ENCODE results near the gene ZNF280A.
"Not testable (repeated sequence)": the region's sequence is repeated elsewhere in the genome, so short reads cannot be mapped to it uniquely, and the experiment has no call there.

ZNF280A gene

DNA sequence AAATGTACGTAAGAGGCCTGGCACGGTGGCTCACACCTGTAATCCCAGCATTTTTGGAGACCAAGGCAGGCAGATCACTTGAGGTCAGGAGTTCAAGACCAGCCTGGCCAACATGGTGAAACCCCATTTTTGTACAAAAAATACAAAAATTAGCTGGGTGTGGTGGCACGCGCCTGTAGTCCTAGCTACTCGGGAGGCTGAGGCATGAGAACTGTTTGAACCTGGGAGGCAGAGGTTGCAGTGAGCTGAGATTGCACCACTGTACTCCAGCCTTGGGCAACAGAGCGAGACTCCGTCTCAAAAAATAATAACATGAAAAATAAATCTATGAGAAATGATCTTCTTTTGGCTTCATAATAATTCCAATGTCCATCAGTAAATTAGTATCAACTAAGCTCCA, 9.2 kb downstream of the ZNF280A start:
- not testable (repeated sequence) for DNase-seq

DNA sequence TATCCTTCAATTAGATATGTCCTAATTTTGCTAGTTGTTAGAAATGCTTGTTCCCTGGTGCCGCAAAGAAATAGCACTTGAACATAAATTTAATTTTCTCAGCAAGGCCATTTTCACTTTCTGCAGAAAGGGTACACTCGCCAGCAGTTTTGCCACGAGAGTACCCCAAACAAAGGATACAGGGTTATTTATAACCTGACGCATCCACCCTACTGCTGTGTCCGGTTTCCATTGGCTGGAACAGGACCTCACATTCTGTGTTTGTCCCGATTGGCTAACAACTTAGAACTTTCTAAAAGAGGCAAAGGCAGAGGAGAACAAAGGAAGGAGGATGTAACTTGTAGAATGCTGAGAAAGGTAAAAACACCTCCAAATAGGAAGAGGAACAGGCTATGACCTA, 10.2 kb downstream of the ZNF280A start:
- DNase-seq: not testable (repeated sequence)

DNA sequence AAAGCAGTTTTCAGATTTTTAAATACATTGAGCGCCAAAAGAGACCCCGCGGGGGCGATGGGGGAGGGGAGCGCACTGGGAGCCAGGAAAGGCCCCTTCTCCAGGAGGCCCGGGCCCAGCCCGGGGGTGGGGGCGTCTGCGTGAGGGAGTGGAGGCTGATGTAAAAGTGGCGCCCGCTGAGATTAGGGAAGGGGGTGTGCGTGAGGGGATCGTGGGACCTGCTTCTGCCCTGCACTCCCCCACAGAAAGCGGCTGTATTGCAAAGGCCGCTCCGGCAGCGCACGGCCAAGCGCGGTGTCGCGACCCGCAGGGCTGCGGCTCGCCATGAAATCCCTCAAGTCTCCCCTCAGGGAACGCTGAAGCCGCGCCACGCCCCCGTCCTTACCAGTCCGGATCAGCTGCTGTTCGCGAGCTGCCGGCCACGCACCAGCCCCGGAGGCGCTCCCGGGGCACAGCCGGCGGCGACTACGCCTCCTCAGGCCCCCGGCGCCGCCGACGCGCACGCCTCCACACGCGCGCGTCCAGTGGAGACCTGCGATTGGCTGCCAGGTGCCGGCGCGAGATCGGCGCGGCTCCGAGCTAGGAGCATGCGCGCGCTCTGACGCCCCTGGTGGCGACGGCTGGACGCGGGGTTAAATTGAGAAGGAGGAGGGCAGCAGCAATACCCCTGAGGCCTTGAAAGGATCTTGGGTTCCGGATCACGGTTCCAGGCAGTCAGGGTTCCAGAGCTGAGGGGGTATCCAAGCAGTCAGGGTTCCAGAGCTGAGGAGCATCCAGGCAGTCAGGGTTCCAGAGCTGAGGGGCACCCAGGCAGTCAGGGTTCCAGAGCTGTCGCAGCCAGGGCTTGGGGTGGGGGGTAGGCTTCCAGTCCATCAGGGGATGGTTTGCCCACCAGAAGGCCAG, 11.5 kb downstream of the ZNF280A start, which contains the start of gene ZNF280B:
Gene ZNF280B, minus strand, starts transcription at position 469 of the 903 bp plus-strand sequence. CDS start 19,344 bp downstream, outside the sequence.
- DNase-seq: peak; percentile 66

GRCh38 chr22:22507743-22508273, 12.3 kb downstream of the ZNF280A start:
- DNase-seq: no peak

- no peak for DNase-seq
Observed at GRCh38 chr22:22506736-22507135, 13.3 kb downstream of the ZNF280A start.

DNA sequence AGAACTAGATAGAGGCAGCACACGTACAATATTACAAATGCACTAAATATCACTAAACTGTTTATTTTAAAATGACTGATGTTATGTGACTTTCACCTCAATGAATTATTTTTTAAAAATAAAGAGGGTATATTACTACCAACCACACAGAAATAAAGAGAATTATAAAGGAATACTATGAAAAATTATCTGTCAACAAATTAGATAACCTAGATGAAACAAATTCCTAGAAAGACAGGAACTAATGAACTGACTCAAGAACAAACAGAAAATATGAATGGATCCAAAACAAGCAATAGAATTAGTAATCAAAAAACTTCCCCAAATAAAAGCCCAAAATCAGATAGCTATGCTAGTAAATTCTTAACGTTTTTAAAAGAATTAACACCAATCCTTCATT, 21.8 kb downstream of the ZNF280A start:
- DNase-seq: no peak

DNA sequence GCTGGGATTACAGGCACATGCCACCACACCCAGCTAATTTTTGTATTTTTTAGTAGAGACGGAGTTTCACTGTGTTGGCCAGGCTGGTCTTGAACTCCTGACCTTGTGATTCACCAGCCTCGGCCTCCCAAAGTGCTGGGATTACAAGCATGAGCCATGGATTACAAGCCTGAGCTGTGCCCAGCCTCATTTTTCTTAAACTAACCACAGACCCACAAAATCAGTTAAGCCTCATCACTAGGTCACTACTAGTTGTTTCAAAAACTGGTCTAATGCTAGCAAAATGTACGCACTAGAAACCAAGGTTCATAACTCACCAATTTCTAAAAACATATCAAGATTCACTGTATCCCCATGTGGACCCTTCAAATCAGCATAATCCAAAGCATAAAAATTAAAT, 28.5 kb downstream of the ZNF280A start:
- not testable (repeated sequence) for DNase-seq

DNA sequence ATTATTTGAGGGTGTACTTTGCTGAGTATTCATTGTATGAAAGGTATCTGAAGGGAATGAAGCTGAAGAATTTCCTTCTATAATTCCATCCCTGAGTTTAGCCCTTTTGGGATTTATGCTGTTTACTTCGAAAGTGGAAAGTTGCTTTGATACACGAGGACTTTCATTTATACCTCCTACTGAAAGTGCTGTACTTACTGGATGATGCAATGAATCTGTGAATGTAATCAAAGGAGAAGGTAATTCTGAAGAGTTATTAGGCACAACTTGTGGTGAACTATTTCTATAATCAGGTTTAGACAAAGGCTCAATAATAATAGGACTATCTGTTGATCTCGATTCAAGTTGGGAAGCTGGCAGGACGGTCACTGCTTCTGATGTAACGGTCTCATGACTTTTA, 31.3 kb downstream of the ZNF280A start:
- no peak for DNase-seq

DNA sequence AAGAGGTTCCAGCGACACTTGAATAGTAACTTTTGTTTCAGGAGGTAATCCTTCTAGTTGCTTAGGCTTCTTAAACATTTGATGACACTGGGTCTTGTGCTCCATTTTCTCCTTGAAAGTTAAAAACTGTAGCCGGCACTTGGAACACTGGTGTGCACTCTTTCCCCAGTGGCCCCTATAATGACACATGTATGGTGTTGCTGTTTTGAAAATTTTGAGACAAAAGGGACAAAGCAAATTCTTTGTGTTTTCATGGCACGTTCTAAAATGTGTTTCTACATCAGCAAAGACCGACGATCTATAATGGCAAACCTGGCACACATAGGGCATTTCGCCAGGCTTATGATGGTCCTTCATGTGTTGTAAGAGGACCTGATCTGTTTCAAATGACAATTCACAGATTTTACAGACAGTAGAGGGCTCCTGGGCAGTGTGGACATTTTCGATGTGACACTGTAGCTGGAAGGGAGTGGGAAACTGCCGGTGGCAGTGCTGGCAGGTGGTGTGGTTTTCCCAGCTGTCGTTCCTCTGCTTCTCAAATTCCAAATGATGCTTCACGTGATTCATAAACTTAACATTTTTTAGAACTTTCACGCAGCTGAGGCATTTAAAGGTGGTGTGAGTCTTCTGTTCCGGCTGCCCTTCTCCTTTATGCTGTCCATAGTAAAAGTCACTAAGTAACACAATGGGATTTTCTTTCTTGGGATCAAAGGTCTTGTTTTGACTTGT, 32.0 kb downstream of the ZNF280A start:
- no peak for DNase-seq

- DNase-seq: no peak
Observed at GRCh38 chr22:22487059-22487458, 33.0 kb downstream of the ZNF280A start.

GRCh38 chr22:22486132-22486899, 33.8 kb downstream of the ZNF280A start:
- DNase-seq: no peak

DNA sequence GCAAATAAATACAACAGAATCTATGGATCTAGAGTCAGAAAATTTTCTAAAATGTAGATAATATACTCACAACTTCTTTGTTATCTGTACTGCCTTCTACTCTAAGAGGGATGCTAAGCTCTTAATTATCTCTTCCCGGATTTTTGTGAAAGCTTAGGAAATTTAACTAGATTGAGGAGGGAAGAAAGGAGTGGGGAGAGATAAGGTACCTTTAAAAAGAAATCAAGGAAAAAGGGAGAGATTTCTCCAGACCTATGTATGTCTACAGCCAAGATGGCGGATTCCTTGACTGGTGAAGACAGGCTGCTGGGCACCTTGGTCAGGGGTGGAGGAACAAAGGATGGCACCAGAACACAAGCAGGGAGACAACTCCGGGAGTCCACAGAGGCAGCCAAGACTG, 34.5 kb downstream of the ZNF280A start:
- no peak for DNase-seq

DNA sequence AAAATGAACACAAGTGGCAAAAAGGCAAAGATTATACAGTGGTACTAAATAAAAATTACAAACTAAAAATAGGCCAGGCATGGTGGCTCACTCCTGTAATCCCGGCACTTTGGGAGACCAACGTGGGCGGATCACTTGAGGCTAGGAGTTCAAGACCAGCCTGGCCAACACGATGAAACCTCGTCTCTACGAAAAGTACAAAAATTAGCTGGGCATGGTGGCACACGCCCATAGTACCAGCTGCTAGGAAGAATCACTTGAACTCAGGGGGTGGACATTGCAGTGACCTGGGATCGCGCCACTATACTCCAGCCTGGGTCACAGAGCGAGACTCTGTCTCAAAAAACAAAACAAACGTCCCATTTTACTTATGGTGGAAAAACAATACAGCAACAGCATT, 36.0 kb downstream of the ZNF280A start:
- DNase-seq: no peak

- DNase-seq: no peak
Observed at GRCh38 chr22:22480940-22481339, 39.1 kb downstream of the ZNF280A start.

DNA sequence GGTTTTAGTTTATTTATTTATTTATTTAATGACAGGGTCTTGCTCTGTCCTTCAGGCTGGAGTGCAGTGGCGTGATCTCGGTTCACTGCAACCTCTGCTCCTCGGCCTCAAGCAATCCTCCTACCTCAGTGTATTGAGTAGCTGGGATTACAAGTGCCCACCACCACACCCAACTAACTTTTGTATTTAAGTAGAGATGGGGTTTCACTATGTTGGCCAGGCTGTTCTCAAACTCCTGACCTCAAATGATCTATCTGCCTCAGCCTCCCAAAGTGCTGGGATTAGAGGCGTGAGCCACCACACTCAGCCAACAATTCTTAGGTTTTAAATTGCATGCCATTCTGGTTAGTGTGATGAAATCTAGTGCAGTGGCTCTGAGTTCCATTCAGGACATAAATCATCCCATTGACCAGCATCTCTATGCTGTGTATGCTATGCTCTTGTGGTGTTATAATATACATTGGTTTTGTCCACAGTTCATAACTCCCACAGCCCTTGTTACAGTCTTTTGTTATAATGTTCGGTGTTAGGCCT, 40.0 kb downstream of the ZNF280A start:
- DNase-seq: no peak

DNA sequence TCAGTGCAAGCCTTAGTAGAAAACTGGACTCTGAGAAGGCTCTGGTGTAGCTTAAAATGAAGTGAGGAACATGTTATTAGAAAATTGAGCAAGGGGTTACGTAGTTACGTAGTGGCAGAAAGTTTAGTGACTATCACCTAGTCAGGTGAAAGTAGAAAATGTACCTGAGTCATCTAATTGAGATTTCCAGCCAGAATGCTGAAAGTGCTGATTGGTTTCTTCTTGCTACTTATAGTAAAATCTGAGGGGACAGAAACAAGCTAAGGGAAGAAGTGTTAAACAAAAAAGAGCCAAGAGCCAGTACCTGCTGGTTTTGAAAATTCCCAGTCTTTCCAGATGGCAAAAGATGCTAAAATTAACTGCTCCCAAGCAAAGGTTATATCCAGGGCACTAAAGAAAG, 41.0 kb downstream of the ZNF280A start:
- no peak for DNase-seq

DNA sequence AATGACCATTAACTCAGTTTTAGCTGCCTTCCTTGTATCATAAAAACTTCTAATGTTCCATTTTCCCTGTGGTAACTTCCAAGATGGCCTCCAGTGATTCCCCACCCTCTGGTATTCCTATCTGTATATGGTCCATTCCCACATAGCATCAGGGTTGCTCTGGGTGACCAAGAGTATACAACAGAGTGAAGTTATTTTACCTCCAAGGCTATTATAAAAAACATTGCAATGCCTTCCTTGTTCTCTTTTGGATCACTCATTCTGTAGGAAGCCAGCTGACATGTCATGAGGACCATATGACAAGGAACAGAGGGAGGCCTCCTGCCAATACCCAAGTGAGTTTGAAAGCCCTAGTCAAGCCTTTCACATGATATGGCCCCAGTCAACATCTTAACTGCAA, 41.6 kb downstream of the ZNF280A start:
- DNase-seq: no peak

DNA sequence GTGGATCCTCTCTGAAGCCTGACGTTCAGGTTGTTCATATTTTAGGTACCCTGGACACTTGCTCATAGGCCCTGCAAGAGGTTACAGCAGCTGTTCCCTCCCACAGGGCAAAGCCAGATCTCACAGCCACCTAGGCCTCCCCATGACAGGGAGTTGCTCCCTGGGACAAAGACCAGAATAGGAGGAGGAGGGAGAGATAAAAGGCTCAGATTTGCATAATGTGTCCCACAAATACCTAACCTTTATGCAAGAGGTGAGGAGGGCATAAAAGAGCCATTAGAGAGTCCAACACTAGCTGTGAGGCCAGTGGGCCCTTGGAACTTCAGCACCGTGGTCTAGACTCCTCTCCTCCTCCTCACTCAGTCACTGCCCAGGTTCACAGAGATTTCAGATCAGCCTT, 45.3 kb downstream of the ZNF280A start:
- no peak for DNase-seq

DNA sequence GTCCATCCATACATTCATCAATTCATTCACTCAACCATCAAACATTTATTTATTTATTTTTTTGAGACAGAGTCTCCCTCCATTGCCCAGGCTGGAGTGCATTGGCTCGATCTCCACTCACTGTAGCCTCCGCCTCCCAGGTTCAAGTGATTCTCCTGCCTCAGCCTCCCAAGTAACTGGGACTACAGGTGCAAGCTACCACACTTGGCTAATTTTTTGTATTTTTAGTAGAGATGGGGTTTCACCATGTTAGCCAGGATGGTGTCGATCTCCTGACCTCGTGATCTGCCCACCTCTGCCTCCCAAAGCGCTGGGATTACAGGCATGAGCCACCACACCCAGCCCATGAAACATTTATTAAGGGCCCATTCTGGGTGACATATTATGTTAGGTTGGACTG, 49.0 kb downstream of the ZNF280A start:
- not testable (repeated sequence) for DNase-seq

DNA sequence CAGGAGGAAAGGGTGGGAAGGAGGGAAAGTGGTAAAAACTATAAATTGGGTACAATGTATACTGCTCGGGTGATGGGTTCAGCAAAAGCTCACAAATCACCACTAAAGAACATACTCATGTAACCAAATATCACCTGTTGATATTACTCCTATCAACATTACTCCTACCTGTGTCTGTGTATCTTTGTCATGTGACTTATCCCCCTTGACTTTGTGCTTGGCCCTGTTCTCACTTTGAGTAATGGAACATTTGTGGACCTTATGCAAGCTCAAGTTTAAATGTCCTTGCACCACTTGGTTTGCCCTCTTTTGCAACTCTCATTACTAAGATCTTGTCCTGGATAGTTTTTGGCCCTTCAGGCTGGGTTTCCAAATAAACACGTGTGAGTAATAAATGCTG, 50.5 kb downstream of the ZNF280A start:
- DNase-seq: no peak

- DNase-seq: not testable (repeated sequence)
Observed at GRCh38 chr22:22468794-22469469, 51.1 kb downstream of the ZNF280A start.

GRCh38 chr22:22467112-22467511, 53.0 kb downstream of the ZNF280A start:
- no peak for DNase-seq

Measured in effector CD8-positive, alpha-beta T cell (primary cell).